Glutamatergic neuron (in vitro differentiated cells): ENCODE results near the gene LHFPL2. TPM values are rescaled to one million over a fixed set of nuclear protein-coding genes. Genes with fewer than 3 reads are reported as not detected.

Source experiments
- DNase-seq: peaks from one replicate; pipeline ENCODE4 v3.0.0; 2022
- H3K27ac Mint-ChIP-seq: one replicate; pipeline ENCODE4 v1.8.0; 2020; ENCODE audit warnings: mild to moderate bottlenecking, mixed read lengths, inconsistent platforms; ENCODE audit not compliant: unreplicated experiment
- H3K27me3 Mint-ChIP-seq: one replicate; pipeline ENCODE4 v1.8.0; 2020; ENCODE audit warnings: mild to moderate bottlenecking, moderate library complexity, mixed read lengths, inconsistent platforms; ENCODE audit not compliant: unreplicated experiment
- H3K36me3 Mint-ChIP-seq: one replicate; pipeline ENCODE4 v1.8.0; 2020; ENCODE audit warnings: mild to moderate bottlenecking, mixed read lengths, inconsistent platforms; ENCODE audit not compliant: unreplicated experiment
- H3K4me1 Mint-ChIP-seq: one replicate; pipeline ENCODE4 v1.8.0; 2020; ENCODE audit warnings: mild to moderate bottlenecking, low read depth, mixed read lengths, inconsistent platforms; ENCODE audit not compliant: unreplicated experiment
- H3K4me3 Mint-ChIP-seq: one replicate; pipeline ENCODE4 v1.8.0; 2020; ENCODE audit warnings: mild to moderate bottlenecking, mixed read lengths, inconsistent platforms; ENCODE audit not compliant: unreplicated experiment
- H3K9me3 Mint-ChIP-seq: one replicate; pipeline ENCODE4 v1.8.0; 2020; ENCODE audit warnings: mild to moderate bottlenecking, moderate library complexity, mixed read lengths, inconsistent platforms; ENCODE audit not compliant: unreplicated experiment
- total RNA-seq: library from RNA; stranded (reverse); fragmentation: NEBNext Ultra II Directional; extraction: Animal tissue kit (Norgen Biotek cat#: 25700); gene quantifications from one replicate; pipeline ENCODE4 v1.2.1, GENCODE V29; 2021; ENCODE audit not compliant: unreplicated experiment
- TF ChIP-seq, protein P1 (sequence below): fragments of 200-600 bp; sonication (generic); IDR thresholded peaks from one replicate; pipeline ENCODE4 v1.5.0; 2021; ENCODE audit not compliant: partially characterized antibody, unreplicated experiment

The LHFPL2 gene
- total RNA-seq, 1 donor from 2014 or later = 2.5 TPM

DNA sequence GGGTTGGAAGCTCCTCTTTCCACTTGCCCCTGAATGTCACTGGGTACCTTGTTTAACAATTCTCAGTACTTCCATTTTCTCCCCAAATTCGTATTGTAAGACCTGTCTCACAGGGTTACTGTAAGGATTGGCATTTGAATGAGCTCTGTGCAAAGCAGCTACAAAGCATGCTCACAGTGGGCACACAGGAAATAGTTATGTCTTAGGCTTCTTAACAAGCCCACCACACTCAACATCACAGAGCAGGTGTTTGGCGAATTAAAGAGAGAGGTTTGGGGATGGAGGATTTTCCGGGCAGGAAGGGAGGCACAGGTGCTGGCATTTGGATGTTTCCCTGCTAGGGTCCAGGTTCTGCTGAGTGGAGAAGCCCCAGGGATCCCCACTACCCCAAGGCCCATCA lies 17.0 kb upstream of the LHFPL2 start:
- no peak for DNase-seq
- H3K36me3 Mint-ChIP-seq = no peaks in the 10 kb centered on the region
- TF ChIP-seq, protein P1, sequence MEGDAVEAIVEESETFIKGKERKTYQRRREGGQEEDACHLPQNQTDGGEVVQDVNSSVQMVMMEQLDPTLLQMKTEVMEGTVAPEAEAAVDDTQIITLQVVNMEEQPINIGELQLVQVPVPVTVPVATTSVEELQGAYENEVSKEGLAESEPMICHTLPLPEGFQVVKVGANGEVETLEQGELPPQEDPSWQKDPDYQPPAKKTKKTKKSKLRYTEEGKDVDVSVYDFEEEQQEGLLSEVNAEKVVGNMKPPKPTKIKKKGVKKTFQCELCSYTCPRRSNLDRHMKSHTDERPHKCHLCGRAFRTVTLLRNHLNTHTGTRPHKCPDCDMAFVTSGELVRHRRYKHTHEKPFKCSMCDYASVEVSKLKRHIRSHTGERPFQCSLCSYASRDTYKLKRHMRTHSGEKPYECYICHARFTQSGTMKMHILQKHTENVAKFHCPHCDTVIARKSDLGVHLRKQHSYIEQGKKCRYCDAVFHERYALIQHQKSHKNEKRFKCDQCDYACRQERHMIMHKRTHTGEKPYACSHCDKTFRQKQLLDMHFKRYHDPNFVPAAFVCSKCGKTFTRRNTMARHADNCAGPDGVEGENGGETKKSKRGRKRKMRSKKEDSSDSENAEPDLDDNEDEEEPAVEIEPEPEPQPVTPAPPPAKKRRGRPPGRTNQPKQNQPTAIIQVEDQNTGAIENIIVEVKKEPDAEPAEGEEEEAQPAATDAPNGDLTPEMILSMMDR = no peak
- no peak overlapping the region for H3K4me3 Mint-ChIP-seq
- peaks cover 3% of the 10 kb centered on the region for H3K9me3 Mint-ChIP-seq
- no peaks in the 10 kb centered on the region for H3K27me3 Mint-ChIP-seq
- H3K4me1 Mint-ChIP-seq = no peaks in the 10 kb centered on the region
- H3K27ac Mint-ChIP-seq = no peak overlapping the region

DNA sequence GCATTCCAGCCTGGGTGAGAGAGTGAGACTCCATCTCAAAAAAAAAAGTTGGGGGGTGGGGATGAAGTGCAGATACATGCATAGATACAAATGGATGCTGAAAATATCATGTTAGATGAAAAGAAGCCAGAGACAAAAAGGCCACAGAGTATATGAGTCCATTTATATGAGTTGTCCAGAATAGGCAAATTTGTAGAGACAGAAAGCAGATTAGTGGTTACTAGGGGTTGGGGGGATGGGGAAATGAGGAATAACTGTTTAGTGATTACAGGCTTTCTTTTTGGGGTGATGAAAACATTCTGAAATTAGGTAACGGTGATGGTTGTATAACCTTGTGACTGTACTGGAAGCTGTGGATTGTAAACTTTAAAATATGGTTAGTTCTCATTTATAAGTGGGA lies 13.8 kb upstream of the LHFPL2 start:
- H3K4me3 Mint-ChIP-seq = no peak overlapping the region
- no peak overlapping the region for H3K27ac Mint-ChIP-seq
- H3K36me3 Mint-ChIP-seq = no peaks in the 10 kb centered on the region
- H3K27me3 Mint-ChIP-seq = peaks cover 2% of the 10 kb centered on the region
- peaks cover 9% of the 10 kb centered on the region for H3K4me1 Mint-ChIP-seq
- H3K9me3 Mint-ChIP-seq = peaks cover 3% of the 10 kb centered on the region
- TF ChIP-seq, protein P1 = no peak
- DNase-seq = no peak

DNA sequence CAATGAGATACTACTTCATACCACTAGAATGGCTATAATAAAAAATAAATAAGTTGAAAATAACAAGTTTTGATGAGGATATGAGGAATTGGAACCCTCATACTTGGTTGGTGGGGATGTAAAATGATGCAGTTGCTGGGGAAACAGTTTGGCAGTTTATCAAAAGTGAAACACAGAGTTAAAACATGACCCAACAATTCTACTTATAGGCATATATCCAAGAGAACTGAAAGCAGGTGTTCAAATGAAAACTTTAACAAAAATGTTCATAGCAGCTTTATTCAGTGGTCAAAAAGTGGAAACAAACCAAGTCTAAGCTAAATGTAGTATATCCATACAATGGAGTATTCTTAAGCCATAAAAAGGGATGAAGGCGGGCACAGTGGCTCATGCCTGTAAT lies 13.1 kb upstream of the LHFPL2 start:
- Mint-ChIP-seq H3K4me1 (peaks cover 9% of the 10 kb centered on the region), H3K9me3 (peaks cover 3% of the 10 kb centered on the region), H3K4me3 (no peak overlapping the region), H3K36me3 (no peaks in the 10 kb centered on the region), H3K27me3 (peaks cover 2% of the 10 kb centered on the region), H3K27ac (no peak overlapping the region)
- TF ChIP-seq, protein P1 = no peak
- DNase-seq = no peak

DNA sequence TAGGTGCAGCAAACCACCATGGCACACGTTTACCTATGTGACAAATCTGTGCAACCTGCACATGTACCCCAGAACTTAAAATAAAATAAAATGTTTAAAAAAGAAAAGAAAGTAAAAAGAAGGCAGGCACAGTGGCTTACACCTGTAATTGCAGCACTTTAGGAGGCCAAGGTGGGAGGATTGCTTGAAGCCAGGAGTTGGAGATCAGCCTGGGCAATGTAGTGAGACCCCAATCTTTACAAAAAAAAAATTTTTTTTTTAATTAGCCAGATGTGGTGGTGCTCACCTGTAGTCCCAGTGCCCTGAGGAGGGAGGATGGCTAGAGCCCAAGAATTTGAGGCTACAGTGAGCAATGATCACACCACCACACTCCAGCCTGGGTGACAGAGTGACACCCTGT lies 12.5 kb upstream of the LHFPL2 start:
- H3K4me3 Mint-ChIP-seq = no peak overlapping the region
- peaks cover 9% of the 10 kb centered on the region for H3K4me1 Mint-ChIP-seq
- H3K27ac Mint-ChIP-seq = no peak overlapping the region

DNA sequence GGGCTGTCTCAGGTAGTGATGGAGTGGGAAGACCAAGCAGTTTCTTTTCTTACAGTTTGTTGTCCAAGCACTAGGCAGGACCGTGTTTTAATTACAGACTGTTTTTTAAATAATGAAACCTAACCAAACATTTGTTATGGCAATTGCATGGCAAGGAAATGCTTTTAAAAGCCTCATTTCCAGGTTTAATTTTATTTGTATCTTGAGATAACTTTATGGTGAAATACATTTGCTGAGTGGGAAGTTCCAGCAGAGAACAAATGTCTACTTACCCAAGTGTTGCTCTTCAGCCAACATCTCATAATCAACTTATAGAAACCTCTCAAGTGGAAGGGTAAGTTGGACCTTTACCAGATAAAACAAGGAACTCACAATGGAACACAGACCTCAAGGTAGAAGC lies 11.8 kb upstream of the LHFPL2 start:
- Mint-ChIP-seq H3K36me3 (no peaks in the 10 kb centered on the region), H3K27ac (no peak overlapping the region), H3K4me1 (peaks cover 9% of the 10 kb centered on the region), H3K27me3 (peaks cover 2% of the 10 kb centered on the region), H3K4me3 (no peak overlapping the region), H3K9me3 (peaks cover 3% of the 10 kb centered on the region)
- DNase-seq = no peak
- TF ChIP-seq, protein P1 = no peak

More for the DNA sequence above, 12.5 kb upstream of the LHFPL2 start:
- no peaks in the 10 kb centered on the region for H3K36me3 Mint-ChIP-seq
- peaks cover 2% of the 10 kb centered on the region for H3K27me3 Mint-ChIP-seq
- peaks cover 3% of the 10 kb centered on the region for H3K9me3 Mint-ChIP-seq
- no peak for DNase-seq
- TF ChIP-seq, protein P1 = no peak
